ENCODE results near the gene PDCD1.

PDCD1 gene

DNA sequence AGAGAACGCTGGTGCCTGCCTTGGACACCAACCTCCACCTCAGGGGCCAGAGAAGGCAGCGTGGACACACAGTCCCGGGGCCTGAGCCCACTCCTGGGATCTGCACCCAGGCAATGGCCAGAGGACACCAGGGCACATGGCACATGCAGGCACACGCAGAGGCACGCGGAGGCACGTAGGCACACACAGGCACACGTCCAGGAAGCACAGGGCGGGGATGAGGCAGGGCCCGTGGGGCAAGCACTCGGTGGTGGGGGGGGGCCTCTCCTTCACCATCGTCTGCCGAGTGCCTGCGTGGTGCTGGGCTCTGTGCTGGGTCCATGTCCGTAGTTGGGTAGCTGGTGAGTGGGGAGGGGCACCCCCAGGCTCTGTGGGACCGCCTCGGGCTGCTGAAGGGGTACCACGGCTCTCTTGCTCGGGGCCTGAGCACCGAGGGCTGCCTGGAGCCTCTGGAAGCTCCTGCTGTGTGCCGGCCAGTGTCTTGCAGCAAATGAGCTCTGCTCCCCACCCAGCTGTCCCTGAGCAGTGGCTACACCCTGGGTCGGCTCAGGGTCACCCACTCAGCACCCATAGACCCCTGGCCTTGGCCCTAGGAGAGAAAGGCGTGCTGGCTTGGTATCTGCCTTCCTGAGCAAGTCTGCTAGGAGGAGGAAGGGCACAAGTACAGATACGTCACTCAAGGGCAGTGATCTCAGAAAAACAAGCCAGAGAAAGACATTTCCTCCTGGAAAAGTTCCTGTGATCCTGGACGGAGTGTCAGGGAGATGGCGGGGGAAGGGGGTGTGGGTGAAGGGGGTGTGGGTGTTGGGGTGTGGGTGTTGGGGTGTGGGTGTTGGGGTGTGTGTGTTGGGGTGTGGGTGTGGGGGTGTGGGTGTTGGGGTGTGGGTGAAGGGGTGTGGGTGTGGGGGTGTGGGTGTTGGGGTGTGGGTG is 37.3 kb upstream of the PDCD1 start:
- peak in 1 of 2 donors; percentile 19 for DNase-seq

DNA sequence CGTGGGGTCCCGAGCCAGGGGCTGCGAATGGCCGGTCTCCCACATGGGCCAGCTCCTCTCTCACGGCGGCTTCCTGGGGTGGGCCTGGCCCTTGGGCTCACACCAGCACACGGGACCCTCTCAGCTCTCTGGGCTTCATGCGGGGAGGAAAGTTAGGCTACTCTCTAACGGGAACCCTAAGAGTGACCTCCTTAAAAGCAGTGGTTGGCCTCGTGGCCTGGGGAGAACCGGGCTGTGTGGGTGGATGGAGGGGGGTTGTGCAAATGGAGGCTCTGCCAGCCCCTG is 36.7 kb upstream of the PDCD1 start:
- DNase-seq: no peak

DNA sequence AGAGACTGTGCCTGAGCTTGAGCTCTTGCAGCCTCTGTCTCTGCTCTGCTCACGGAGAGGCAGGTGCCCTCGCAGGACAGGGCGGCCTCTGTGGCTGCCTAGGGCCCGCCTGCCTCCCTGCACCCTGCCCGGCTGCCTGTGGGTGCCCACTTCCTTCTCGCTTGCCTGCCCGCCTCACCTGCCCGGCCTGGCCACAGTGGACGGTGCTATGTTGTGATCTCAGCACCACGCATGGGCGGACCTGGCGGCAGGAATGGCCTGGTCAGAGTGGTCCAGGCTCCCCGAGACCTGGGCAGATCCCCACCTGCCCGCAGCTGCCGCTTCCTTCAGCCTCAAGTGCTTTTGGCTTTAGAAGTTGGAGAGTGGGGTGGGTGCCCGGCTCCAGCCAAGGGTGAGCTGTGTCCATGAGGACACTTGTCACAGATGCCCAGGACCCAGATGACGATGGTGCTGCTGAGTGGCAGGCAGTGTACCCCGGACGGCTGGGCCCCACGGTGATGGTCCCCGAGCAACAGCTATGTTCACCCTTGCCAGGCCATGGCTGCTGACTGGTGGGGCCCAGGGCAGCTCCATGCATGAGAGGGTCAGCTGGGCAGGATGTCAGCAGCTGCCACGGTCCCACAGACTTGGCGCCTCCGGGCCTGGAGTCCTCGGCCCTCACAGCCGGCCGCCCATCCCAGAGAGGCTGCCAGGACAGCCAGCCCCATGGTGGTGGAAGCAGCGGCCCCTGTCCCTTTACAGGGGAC is 36.2 kb upstream of the PDCD1 start:
- no peak for DNase-seq

DNA sequence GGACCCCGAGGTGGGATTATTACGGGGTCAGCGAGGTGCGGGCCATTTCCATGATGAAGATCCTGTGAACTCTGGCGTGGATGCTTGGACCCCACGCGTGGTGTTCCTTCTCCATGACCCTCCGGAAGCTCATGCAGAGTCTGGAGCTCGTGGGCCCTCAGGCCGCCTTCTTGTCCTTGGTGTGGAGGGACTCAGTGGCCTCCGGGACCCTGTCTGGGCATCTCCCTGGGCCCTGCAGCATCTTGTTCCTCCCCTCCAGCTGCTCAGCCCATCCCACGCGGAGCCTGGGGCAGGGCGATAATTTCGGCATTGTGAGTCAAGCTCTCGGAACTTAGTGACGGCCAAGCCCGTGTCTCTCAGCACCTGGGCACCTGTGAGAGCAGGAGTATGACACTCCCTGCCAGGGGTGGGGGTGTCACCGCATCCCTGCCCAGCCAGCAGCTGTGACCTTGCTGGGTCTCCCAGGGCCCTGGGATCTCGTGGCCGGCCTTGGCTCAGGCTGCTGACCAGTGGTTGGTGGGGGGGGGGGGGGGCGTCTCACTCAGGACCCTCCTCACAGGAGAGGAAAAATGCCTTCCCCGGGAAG is 35.5 kb upstream of the PDCD1 start:
- no peak for DNase-seq

DNA sequence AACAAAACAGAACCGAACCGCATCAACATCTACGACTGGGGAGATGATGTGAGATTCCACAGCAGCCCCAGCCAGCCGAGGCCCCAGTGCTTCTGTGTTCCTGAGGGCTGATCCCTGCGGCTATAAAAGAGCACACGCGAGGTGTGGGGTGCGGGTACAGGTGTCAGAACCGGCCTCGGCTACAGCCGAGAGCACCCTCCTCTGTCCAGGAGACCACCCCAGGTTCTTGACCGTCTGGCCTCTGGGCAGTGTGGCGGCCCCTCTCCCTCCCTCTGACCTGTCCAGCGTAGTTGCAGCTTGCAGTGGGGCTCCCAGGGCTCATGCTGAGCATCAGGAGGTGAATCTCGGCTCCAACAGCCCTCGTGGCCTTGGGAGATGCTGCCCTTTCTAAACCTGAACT is 34.6 kb upstream of the PDCD1 start:
- no peak for DNase-seq

DNA sequence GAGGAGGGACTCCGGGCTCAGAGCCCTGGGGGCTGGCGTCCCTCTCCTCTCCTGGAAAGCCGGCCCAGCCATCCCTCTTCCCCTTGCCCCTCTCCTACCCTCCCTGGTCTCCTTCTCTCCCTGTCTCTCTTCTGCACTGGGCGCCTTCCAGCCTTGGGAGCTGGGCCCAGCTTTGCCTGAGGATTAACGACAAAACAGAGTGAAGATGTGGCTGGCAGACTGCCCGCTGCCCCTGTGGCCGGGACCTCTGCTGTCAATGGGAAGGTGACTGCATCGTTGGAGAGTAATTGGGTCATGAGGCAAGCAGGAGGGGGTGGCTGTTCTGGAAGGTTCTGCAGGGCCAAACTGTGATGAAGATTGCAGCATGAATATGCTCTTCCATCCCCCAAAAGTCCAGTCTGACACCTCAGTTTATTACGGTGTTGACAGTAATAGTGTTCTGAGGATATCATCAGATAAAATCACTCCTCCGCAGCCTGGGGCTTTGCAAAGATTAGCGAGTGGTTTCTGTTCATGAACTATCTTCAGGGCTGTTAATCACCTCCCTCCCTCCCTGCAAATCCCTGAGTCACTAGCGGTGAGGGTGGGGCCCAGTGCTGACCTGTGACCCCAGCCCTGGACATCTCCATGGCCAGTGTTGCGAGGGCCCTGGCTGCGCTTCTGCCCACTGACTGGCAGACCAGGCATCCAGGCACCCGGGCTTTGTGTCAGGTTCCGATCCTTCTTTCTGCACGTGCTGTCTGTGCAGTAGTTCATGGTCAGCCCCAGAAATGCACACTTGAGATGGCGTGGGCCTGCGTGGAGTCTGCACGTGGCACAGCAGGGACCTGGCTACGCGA is 33.8 kb upstream of the PDCD1 start:
- no peak for DNase-seq

DNA sequence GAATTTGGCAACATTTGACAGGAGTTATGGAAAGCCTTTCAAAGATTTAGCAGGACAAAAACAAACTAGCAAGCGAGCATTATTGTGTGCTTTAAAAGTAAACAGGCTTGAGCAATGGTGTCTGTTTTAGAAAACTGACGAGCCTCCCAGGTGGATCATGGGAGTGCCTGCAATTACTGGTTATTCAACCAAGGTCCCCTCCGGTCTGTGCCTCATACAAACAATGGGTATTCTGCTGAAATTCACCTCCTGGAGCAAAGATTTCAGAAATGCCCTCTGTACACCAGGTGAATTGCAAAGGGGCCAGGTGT is 33.2 kb upstream of the PDCD1 start:
- no peak for DNase-seq

DNA sequence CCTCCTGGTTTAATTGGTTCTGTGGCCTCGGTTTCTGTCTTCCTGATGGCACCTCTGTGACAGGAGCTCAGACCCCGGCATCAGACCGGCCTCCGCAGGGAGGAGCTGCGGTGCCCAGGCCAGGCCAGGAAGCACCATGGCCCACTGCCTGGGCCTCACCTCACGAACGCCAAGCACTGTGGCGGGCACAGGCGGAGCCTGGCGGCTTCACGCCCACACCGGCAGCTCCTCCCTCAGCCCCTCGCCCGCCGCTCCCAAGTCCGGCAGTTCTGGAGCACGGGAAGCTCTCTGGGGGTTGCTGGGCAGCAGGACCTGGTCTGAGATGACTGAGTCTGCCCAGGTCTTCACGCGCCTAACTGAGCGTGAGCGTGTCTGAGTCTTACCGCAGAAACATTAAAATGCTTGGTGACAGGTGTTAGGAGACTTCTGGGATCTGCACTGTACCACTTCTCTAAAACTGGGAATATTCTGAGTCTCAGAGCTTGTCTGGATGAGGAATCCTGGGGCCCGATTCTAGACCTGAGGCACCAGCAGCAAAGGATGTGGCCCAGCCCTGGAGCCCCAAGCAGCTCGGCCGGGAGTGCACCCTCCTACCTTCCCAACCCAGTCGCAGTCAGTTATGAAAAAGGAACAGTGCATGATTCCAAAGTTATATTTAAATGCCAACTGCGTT is 32.8 kb upstream of the PDCD1 start:
- no peak for DNase-seq

DNA sequence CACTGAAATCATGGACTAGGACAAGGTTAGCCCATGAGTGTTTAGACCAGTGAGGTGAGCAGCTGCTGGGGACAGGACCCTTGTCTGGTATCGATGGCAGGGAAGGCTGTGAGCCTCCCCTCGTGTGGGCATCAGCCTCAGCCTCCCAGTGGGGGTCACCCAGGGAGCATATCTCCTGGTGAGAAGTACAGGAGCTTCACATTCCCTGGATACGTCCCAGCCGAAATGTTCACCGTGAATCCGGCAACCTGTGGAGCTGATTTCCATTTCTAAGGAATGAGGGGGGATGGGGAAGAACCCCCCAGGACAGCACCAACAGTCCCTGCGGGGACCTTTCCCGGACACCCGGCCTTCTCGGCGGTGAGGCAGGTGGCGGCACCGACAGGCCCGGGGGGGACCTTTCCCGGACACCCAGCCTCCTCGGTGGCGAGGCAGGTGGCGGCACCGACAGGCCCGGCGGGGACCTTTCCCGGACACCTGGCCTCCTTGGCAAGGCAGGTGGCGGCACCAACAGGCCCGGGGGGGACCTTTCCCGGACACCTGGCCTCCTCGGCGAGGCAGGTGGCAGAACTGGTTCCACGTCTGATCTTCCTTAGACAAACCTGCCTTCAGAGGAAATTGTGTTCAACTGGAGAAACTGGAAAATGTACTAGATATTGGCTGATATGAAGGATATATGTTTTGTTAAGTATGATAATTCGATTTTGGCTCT is 32.0 kb upstream of the PDCD1 start:
- no peak for DNase-seq

DNA sequence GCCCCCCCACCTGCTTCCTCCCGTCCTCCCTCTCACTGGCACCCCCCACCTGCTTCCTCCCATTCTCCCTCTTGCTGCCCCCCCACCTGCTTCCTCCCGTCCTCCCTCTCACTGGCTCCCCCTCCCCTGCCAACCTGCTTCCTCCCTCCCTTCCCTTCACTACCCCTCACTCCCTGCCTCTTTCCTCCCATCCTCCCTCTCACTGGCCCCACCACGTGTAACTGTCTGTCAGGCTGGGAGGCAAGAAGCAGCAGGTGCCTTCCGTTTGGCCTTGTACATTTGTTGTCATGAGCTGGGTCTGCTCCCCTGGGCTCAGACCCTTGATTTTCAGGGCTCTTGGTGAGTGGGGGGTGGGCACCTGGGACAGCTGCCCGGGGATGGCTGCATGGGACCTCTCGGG is 29.9 kb upstream of the PDCD1 start:
- DNase-seq: no peak

DNA sequence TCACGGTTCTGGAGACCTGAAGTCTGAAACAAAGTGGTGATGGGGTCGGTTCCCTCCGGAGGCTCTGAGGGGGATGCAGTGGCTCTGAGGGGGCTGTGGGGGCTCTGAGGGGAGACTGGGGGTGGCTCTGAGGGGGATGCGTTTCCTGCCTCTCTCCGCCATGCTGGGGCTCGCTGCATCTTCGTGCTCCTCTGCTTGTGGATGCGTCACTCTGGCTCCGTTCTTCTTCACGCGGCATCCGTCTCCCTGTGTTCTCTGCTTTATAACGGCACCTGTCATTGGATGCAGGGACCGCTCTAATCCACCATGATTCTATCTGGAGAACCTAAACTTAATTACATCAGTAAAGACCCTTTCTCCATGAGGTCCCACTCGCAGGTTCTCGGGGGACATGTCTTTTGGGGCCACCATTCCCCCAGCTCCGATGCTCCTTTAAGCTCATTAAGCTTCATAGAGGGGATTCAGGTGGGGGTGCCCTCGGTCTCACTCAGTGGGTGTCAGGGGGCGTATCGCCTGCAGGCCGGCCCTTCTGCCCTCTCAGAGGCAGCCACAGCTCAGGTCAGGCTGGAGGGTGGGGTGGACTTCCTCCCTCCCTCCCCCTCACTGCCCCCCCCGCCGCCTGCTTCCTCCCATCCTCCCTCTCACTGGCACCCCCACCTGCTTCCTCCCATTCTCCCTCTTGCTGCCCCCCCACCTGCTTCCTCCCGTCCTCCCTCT is 29.3 kb upstream of the PDCD1 start:
- no peak for DNase-seq

DNA sequence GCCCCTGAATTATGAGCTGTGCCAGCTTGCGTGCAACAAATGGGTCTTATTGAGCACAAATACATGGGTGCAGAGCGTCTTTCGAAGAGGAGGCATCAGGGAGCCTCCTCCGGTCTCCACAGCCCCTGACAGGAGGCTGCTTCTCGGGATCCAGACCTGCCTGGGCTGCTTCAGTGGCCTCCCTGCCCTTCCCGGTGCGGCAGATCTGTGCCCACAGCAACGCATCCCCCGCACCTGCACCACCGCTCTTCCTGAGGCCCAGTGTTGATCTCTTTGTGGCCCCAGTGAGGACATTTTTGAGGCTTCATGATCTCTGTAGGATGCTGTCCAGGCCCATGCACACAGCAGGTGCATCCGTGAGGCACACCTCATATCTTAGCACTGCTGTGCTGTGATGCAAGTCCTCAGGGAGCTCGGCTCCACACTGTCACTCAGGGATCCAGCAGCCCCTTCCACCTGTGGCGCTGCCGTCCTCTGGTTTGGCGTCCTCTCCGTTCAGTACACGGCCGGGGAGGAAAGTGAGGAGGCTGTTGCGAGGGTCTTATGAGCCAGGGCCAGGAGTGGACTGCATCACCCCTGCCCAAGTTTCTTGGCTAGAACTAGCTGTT is 28.2 kb upstream of the PDCD1 start:
- no peak for DNase-seq

DNA sequence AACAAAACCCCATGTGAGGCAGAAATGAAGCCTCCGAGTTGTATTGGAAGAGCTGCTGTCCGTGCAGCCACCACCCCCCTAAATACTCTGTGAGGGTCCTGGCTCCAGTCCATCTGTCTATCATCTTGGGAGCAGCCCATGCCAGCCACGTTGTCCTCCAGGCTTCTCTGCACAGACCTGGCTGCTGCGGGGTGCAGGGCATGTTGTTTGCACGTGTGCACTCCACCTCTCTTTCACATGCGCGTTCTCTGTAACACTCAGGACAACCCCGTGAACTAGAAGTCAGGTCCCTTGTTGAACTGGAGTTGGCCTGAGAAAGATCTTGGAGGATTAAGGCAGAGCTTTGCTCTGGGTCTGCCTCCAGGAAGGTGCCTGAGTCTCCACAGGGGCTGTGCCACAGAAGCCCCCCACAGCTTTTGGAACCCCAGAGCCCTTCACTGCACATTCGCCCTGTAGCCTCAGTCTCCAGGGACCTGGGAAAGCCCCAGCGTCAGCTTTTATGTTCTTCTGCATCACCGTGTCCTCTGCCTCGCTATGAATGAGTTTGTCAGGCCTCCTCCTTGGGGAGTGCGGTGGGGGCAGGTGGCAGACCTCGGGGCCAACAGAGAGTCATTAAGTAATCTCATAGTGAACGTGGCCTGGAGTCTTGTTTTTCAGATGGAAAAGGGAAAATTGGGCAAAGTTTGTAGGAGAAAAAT is 27.4 kb upstream of the PDCD1 start:
- DNase-seq: no peak

DNA sequence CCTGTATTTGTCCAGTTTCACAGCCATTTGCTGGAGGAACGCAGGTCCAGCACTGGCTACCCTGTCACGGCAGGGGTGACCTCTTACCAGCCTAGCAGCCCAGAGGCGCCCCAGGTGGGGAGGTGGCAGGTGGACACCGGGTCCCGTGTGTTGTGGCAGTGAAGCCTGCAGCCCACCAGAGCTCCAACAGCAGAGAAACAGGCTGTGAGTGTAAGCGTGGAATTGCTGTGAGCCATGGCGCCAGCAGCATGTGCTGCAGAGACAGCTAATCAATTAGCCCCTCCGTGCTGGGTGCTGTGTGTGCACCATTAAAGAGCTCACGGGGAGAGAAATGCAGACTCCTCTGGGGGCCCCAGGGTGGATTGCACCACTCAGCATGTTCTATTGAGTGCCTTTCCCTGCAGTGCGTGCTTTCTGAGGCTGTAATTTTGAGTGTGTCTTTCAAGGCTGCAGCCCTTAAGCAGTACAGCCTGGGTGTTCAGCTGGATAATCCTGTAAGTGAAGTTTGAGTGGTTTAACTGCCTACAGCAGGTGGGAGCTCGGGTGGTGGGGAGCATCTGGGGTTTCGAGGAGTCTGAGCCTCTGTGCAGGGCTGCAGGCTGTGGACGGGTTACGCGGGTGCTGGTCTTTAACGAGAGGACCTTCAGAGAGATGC is 26.7 kb upstream of the PDCD1 start:
- no peak for DNase-seq

DNA sequence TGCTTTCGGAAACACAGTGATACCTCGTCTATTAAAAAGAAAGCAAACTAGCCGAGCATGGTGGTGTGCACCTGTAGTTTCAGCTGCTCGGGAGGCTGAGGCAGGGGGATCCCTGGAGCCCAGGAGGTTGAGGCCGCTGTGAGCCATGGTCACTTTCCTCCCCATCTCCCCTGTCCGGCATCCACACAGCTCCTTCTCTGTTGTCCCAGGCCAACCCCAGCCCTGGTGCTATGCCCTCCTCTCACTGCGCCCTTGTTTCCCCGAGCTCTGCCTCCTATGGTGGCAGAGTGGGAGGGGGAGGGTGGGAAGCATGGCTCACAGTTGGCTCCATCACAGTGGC is 26.2 kb upstream of the PDCD1 start:
- DNase-seq: no peak

DNA sequence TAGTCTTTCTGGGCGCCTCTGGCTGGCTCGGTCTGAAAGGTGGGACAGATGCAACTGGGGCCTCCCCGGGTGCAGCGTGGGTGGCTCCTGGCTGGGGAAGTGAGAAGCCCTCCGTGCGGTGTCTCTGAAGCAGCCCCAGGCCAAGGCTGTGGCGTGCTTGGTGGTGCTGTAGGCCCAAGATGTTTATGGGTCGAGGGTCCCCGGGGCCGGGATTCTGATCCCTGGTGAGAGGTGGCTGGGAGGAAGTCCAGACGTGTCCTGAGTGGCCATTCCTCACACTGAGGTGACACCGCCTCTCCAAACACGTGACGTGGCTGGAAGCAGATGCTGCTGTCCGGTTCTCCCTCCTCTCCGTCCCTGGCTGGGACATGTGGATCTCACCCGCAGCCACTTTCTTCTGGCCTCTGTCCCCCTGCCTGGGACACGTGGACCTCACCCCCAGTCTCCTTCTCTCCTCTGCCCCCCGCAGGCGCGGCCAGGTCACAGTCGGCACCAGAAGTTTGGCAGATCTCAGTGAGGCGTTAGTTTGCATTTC is 23.5 kb upstream of the PDCD1 start:
- peak; percentile 13 to 14 for DNase-seq

DNA sequence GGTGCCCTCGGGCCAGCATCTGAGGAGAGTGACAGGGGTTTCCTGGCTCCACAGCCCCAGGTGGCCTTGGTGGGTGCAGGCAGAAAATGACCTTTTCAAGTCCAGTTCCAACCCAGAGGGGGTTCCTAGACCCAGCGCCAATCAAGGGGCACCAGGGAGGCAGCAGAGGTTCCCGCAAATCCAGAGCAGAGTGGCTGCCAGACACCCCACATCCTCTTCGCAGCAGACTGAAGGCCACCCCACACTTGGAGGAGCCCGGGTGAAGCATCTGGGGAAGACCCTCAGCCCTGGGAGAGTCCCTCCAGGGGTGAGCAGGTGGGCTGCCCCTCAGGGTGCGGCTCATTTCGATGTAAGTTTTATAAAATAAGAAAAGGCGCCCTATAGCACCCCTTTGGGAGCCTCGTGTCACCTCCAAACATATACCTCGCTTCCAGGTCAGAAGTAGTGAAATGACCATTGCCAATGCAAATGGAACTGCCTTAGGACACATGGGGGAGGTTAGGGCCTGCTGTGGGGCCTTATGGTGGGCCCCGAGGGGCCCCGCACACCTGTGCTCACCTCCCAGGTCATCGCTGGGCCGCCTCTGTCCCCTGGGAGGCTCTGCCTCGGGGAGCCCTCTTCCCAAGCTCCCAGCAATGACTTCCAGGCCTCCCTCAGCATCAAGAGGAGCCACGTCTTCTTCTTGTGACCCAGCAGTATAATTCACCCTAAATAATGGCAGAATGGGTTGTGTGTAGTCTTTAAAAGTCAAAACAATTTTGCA is 21.8 kb upstream of the PDCD1 start:
- DNase-seq: no peak

DNA sequence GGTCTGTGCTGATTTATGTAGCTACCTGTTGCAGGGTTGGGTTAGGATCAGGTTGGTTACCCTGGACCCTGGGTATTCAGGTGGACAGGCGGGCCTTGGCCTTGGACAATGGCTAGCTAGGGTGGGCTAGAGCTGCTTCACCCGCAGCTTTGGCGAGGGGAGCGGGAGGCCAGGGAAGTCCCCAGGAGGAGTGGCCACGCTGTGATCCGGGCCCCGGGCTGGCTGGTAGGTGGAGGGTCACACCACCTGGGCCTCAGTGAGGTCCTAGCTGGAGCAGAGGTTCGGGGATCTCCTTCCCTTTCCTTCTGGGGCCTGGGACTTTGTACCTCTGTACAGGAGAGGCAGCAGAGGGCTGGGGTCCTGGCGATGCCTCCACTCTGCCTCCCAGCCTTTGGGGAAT is 20.6 kb upstream of the PDCD1 start:
- no peak for DNase-seq
